HG02943 (cell line): ENCODE measurements around the gene IQCH.

Source experiments
- ATAC-seq: cut with Tn5 transposase; IDR thresholded peaks from one replicate; pipeline ENCODE4 v1.9.1; 2021; ENCODE audit warnings: mild to moderate bottlenecking, low read depth, moderate library complexity; ENCODE audit not compliant: unreplicated experiment

The IQCH gene

DNA sequence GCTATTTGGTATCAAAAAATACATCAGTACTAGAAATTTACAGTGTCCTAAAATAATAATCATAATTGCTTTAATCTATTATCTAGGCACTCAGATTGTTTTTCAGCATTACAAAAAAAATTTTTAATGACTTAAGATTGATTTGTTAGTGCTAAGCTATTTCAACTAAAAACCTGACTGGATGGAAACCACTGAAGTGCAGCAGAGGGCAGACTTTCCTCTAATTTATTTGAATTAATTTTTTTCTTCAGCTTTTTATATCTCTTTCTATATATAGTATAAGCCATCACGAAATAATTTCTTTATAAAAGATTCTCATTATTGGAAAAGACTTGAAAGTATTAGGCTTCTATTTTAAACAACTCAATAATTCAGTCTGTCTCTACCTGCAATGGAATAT lies 131.4 kb downstream of the IQCH start:
- no peak for ATAC-seq

DNA sequence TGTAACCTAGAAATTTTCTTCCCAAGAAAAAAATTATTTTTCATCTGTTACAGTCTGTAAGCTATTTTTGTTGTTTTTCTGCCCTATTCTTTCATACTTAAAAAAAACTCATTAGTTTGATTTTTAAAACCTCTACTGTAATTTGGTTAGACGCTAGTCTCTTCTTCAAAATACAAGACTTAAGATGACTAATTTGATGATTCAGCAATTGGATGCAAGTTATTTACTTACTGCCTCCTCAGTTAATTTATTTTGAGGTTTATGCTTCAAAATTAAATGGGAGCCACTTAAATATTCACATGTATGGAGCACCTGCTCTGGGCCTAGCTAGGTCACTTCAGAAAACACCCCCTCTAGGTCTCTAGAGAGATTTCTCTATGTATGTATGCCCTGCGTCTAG lies 132.4 kb downstream of the IQCH start:
- no peak for ATAC-seq

DNA sequence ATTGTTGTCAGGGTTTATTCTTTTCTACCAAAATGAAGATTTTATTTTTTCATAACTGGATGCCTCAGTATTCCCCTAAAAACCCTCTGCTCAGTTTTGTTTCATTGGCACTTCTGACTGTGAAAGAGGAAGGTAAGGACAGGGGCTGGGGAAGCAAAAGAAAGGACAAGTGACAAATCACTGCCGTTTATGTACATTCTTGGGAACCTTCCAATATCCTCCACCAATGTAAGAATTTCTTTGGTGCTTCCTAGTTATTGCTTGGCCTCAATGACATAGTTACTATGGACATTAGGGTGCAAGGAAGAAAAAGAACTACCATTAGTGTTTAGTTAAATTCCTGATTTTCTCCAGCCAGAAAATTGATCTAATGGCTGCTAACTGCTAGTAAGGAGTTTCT lies 135.4 kb downstream of the IQCH start:
- no peak for ATAC-seq

DNA sequence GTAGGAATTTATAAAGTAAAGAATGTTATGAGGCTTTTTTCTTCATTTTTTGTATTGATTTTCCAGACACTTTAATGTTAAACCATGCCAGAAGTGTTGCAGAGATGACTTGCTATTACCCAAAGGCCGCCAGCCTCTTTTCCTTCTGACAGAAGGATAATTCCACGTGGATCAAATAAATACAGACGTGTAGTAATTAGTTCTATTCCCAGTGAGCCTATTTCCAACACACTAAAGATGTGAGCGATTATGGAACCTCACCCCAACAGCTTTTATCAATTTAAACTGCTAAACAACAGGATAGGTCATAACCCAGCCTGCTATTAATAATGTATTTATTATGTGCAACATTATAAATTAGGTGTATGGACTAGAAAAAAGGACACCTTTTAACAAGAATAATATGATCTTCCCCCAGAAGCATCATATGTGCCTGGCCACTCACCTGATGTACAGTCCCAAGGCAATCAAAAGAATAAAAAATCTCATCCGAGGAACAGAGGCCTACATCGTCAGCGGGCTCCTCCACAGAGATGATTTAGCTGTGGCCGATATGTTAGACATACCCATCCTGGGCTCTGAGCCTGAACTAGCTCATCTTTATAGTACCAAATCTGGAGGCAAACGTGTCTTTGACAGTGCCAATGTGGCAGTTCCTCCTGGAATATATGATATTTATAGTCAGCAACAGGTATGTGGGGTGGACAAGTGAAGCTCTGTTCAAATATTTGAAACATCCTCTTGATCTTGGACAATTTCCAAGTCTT lies 140.5 kb downstream of the IQCH start:
- ATAC-seq, result no peak

DNA sequence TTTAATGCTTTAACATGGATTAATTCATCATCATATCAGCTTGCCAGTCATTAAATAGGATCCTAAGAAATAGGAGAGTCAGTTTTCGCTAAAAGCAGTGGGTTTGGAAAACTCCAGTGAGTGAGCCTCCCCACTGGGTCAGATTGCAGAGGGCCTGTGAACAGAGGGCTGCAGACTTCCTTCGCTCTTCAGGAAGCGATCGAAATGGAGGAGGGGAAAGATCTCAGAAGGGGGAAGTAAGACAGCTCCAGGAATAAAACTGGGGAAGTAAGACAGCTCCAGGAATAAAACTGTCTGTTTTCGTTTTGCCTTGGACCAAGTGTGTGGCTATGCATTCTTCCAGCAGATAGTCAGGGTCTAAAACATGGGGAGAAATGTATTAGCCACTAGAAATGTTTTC lies 141.5 kb downstream of the IQCH start:
- ATAC-seq, result no peak

DNA sequence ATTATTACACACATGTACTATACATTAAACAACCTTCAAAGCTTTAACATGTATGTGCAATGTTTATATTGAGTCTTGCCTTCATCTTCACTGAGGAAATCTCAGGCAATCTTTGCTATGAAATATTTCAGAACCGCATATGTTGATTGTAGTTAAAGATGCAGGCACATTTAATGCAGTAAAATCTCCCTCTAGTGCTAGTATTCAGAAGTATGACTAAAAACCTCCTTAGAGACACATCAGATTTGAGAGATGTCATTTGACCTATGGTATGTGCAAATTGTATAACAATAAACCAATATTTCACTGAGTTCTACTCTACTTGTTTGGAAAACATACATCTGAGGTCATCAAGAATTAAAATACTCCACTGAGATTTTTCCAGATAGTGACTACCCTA lies 142.6 kb downstream of the IQCH start:
- ATAC-seq, result no peak

DNA sequence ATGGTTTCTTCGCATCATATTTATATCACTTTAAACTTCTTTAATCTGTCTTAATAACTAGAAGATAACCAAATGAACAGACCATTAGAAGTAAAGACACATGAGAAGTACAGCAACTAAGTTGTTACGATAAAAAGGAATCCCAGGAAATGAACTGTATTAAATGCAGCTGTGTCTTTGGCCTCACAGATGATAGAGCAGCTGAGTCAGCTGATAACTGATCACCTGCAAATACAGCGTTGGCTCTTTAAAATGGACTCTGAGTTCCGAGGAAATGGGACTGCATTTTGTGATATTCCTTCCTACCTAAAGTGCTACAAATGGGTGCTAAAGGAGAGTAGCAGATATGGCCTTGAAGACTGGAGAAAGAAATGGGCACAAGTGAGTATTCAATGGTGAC lies 145.3 kb downstream of the IQCH start:
- ATAC-seq, result no peak

DNA sequence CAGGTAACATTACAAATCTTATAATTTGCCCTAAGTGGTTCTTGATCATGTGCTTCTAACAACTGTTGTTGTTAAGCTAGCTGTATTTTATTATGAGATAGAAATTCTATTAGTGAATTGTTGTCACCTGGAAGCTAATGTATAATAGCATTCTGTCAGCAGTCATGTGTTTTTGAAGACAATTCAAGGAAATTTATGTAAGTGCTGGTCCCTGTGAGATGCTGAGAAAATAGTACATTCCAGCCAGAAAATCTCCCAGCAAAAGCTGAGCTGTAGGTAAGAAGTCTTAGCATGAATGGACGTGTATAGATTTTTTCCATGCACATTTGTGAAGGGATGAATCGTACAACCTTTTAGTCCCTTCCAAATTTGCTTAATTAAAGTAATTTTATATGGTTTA lies 146.3 kb downstream of the IQCH start:
- no peak for ATAC-seq

DNA sequence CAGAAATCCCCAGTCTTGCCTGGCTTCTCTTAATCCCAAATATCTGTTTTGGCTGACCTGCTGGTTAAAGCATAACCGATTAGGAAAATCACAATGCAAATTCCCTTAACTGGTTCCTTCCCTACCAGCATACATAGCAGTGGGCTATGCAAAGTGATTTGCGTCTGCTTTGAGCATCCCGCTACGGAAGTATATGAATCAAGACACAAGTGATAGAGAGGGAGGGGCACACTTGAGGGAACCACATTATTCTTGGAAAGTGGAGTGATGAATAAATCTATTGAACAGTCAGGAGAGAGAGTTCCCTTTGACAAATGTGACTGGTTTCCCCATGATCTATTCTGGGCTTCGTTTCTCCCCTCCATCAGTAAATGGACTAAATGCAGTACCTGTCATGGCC lies 146.8 kb downstream of the IQCH start:
- no peak for ATAC-seq

DNA sequence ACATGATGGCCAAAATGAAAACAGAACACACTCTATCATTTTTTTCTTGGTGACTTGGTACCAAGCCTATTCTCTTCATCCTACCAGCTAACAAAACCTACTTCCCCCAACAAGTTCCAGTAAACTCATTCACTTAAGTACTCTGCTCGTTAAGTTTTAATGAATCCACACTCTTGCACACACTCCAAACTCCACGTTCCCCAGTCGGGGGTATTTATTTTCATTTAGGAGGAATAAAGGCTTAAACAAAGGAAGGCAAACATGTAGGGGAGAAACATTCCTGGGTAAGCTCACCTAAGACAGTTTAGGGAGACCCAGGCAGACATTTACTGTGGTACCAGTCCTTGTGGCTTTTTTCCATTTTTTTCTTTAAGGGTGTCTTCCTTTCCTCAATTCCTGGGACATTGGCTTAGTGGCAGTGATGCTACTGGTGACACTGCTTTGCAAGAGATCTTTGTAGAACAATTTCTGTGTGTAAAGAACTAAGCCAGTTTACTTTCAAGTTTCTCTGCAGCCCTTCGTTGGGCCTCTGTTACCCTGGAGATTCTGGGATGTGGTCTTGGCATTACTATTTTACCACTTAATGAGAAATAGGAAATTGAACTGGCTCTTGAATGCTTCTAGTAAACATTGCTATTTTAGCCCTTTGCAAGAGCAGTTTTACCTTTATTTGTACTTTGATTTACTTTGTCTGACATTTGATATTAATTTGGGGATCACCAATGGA lies 149.0 kb downstream of the IQCH start:
- ATAC-seq, result no peak

DNA sequence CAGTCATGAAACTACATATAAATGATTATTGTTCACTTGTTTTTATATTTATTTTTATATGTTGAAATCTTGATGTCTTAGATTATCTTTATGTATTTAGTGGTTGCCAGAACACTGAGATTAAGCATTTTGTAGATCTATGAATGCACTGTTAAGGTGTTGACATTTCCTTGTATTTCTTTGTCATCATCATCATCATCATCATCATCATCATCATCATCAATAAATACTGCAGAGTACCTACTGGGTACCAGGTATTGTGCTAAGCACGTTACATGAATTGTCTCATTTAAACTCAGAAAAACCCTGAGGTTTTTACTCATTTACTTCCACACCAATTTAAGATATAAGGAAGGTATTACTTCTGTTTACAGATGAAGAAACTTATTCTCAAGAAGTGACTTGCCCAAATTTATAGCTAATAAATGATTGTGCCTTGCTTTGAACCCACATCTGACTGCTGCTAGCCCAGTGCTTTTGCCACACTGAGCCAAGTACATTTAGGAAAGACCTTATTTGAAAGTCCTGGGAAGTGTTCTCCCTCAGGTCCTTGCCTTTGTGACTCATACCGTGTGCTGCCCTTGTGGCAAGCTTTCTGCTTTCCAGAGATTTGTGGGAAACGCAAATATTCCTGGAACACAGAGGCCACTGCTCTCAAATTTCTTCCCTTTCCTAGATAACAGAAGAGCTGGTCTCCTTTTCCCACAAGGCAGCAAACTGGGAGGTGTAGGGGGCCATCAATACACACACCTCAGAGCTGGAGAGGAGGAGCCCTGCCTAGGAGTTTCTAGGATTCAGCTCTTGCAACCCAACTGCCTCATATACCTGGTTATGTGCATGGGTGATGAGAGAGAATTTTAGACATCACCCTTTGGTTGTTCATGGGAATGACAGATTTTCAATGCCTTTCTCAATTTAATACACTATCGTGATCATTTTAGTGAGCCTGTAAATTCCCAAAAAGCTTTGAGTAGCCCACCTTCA lies 150.9 kb downstream of the IQCH start:
- no peak for ATAC-seq

DNA sequence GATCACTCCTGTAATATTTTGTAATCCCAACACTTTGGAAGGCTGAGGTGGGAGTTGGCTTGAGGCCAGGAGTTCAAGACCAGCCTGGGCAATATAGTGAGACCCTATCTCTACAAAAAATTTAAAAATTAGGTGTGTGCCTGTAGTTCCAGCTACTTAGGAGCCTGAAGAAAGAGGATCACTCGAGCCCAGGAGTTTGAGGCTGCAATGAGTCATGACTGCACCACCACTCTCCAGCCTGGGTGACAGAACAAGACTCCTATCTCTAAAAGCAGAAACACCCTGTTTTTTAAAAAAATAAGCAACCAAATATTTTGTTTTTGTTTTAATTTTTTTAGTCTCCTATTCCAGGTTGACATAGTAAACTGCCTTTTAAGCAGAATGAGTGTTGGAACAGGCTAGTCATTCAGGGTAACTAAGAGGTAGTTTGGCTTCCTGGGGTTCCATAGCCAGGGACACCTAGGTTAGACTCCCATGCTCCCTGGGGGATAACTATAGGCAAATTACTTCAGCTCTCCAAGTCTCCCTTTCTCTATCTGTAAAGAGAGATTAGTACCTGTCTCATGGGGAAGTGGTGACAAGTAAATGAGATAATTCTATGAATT lies 151.8 kb downstream of the IQCH start:
- no peak for ATAC-seq

DNA sequence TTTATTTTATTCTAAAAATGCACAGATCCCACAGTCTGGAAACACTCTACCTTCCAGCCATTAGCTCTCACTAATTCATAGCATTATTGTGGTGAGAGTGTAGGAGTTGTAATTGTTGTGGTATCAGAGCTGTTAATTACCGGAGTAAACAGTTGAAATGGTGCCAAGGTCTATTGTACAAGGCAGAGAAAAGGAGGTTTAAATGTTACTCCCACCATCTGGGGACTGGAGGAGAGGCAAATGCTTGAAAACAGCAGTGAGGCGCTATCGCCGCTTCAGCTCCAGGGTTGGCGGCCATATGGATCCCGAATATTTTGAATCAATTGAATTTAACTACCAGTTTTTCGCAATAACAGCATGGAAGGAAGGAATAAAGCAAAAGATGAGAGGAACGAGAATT lies 153.2 kb downstream of the IQCH start:
- no peak for ATAC-seq

DNA sequence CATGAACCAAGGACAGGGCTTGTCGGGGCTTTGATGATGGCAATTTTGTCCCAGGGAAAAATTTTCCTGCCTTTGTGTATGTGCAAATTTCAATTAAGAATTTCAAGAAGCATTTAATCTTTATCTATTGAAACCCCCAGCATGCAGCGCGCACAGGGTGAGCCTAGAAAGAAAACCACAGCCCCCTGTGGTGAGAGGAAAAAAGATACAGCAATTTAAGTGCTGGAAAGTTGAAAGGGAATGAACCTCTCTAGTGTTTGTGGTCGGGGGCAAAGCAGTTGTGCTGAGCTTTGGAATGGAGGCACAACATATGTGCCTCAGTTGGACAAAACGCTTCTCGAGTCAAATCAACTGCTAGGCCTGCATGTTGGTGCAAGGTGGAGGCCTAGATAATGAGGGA lies 154.6 kb downstream of the IQCH start:
- ATAC-seq, result no peak

DNA sequence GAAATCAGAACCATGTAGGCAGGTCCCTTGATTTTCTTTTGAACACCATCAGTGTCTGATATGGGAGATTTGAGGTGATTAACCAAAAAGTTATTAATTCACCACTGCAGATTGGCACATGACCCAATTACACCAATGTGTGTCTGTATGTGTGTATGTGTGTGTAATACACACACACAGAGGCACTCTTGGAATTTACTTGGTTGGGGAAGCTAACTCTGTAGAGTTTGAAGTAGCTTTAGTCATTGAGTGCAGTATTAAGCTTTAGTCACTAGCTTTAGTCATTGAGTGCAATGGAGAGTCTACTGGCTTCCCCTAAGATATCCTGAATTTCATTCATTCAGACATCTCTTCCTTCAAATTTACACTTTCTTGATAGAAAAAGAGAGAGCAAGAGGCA lies 156.9 kb downstream of the IQCH start:
- no peak for ATAC-seq

DNA sequence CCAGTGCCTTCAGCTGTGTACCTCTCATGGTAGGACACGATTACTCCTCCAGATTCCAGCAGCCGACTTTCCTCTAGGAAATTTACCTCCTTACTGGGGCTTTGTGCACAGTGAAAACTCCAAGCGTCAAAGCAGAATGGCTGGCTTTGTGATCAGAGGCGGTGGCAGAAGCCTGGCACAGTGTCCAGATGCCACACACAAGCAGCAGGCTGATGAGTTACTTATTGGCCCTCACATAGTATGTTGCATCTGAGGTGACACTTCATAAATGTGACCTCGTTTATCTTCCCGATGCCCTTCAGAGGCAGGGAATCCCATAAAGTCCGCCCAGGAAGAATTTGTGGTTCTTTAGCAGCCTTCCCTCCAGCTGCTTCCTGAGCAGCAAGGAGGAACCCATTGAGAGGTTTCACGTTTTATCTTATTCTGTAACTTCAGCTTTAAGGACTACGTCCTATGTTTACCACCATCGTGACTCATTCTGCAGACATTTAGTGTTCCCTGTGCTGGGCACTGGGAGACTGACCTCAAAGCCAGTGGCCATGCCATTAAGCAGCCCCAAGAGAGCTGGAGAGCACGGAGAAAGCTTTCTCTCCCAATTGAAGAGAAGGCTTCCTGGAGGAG lies 159.3 kb downstream of the IQCH start:
- no peak for ATAC-seq

DNA sequence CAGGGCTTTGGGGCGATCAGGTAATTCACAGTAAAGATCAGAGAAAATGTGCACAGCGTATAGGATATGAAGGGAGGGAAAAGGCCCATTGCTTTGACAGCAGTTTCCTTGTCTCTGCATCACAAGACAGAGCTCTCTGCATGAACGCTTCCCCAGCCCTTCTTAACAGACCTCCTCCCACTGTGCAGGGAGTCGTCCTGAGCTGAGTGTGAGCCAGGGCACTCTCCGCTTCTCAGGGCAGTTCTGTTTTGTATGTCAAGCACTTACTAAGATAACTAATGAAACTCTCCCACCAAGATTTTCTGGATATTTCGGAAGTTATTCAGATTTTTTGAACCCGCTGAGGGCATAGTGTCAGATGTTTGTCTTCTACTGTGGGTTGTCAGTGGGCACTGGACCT lies 160.6 kb downstream of the IQCH start:
- no peak for ATAC-seq

DNA sequence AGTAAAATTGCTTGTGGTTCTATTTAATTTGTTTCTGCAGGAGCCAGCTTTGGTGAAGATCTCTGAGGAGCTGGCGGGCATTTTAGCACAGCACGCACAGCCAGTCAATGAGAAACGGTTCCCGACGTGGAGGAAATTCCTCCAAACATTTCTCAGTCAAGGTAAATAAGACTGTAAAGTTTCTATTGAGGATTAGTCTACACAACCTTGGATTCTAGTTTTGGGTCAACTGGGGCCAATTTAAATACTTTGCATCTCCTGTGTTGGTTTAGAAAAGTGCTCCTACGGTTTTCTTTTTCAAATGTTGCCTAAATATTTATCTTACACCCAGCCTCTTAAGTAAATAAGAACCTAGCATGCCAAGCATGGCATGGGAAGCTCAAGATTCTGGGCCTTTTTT lies 162.3 kb downstream of the IQCH start:
- no peak for ATAC-seq

DNA sequence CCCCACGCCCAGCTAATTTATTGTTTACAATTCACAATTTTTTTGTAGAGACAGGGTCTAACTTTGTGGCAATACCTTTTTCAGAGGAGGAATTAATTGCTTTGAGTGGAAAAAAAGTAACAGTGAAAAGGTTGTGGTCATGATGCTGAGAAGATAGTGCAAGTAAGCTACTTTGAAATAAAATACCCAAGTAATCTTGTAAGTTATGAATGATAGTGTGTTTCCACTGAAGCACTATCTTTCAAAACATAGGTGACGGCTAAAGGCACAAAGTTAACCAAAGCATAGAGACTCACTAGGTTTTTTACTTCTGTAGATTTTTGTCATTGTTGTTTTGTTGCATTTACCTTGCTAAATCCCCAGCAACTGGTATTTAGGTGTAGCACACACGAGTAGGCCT lies 165.1 kb downstream of the IQCH start:
- ATAC-seq, result no peak

DNA sequence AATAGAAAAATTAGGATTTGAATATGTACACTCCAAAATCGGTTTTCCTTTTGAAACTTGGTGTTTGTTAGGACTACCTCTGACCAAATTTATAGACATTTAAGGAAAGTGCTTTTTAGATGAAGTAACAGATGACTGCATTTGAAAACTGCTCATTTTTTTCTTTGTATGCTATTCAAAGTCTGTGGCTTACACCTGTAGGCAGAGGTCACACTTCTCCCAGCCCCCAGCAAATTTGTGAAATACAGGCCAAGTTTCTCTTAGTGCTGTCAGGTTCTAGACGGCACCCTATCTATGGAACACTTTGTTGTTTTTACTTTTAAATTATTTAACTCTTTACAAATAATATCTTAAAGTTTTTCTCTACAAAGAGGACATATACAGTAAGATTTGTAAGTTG lies 165.6 kb downstream of the IQCH start:
- no peak for ATAC-seq
